H1 (cell line): ENCODE measurements around the gene DAP. TPM values are rescaled to one million over a fixed set of nuclear protein-coding genes. Genes with fewer than 3 reads are reported as not detected.

Experiments used
- CTCF ChIA-PET: fragments of 300-600 bp; sonication (Branson Sonifier 250); formaldehyde crosslinking; loops from one replicate; lab custom pipeline; 2021; ENCODE audit not compliant: partially characterized antibody; lab: Charles Lee
- POLR2A ChIA-PET: fragments of 300-600 bp; sonication (Branson Sonifier 250); formaldehyde crosslinking; loops from one replicate; lab custom pipeline; 2021; ENCODE audit warnings: inconsistent platforms; ENCODE audit not compliant: partially characterized antibody; lab: Charles Lee
- DNase-seq, 2 experiments: peaks; one replicate each; pipeline versions ENCODE4 v3.0.0 to v3.0.0-alpha.2; 2010 to 2022; ENCODE audit warnings: low spot score in 2 of 2, low read depth in 1 of 2, mixed read lengths in 1 of 2
- FAIRE-seq: peaks from 2 replicates; lab custom pipeline; 2011; peaks lifted over from hg19 to GRCh38; lab: Jason Lieb, UNC
- H2AFZ ChIP-seq: 2 replicates; pipeline ENCODE4 v1.8.1; 2012; ENCODE audit warnings: low read length, inconsistent platforms
- H2AK5ac ChIP-seq: 2 replicates; pipeline ENCODE4 v1.6.1; 2013; ENCODE audit warnings: low read depth, low read length
- H2BK120ac ChIP-seq: replicated peaks from 2 replicates; pipeline ENCODE3; 2013; ENCODE audit warnings: low read depth, low read length, inconsistent platforms
- H2BK12ac ChIP-seq: 2 replicates; pipeline ENCODE4 v1.6.1; 2013; ENCODE audit warnings: low read depth, low read length
- H2BK15ac ChIP-seq: 2 replicates; pipeline ENCODE4 v1.6.1; 2013; ENCODE audit warnings: low read length
- H2BK20ac ChIP-seq: 2 replicates; pipeline ENCODE4 v1.6.1; 2013; ENCODE audit warnings: low read length
- H2BK5ac ChIP-seq: 2 replicates; pipeline ENCODE4 v1.6.1; 2013; ENCODE audit warnings: low read depth, low read length
- H3K14ac ChIP-seq: 2 replicates; pipeline ENCODE4 v1.6.1; 2013; ENCODE audit warnings: inconsistent platforms; ENCODE audit not compliant: insufficient read length
- H3K18ac ChIP-seq: 2 replicates; pipeline ENCODE4 v1.6.1; 2013; ENCODE audit warnings: low read length; ENCODE audit errors: extremely low read depth
- H3K23ac ChIP-seq: 2 replicates; pipeline ENCODE4 v1.6.1; 2013; ENCODE audit warnings: inconsistent platforms; ENCODE audit not compliant: insufficient read length
- H3K23me2 ChIP-seq: 2 replicates; pipeline ENCODE4 v1.6.1; 2013; ENCODE audit warnings: low read depth, low read length
- H3K27ac ChIP-seq: 2 replicates; pipeline ENCODE4 v1.6.1; 2011; ENCODE audit warnings: low read depth, low read length, inconsistent platforms
- H3K27me3 ChIP-seq, 4 experiments: replicated peaks in 1 of 4; 1 replicate in 1 of 4; 2 replicates in 3 of 4; pipeline versions ENCODE4 v1.6.1 to v1.8.1; 2011 to 2013; ENCODE audit warnings: low read length in 3 of 4, mild to moderate bottlenecking in 3 of 4, inconsistent platforms in 2 of 4, mixed read lengths in 2 of 4, moderate library complexity in 1 of 4; ENCODE audit not compliant: control insufficient read depth in 3 of 4, insufficient read depth in 3 of 4; ENCODE audit errors: extremely low read depth in 1 of 4
- H3K36me3 ChIP-seq, 4 experiments: 2 replicates each; pipeline versions ENCODE4 v1.6.1 to v1.8.1; 2011 to 2013; ENCODE audit warnings: mild to moderate bottlenecking in 4 of 4, low read length in 3 of 4, moderate library complexity in 2 of 4, control low read depth in 1 of 4, inconsistent platforms in 1 of 4; ENCODE audit not compliant: insufficient read depth in 4 of 4, control insufficient read depth in 2 of 4
- H3K4ac ChIP-seq: replicated peaks from 2 replicates; pipeline ENCODE3; 2013; ENCODE audit warnings: low read length, low read depth, mixed read lengths, inconsistent platforms; ENCODE audit not compliant: insufficient read length
- H3K4me1 ChIP-seq, 4 experiments: replicated peaks in 1 of 4; 1 replicate in 1 of 4; 2 replicates in 3 of 4; pipeline versions ENCODE4 v1.6.1 to v1.8.1; 2011 to 2013; ENCODE audit warnings: low read length in 3 of 4, inconsistent platforms in 2 of 4, mixed read lengths in 1 of 4; ENCODE audit not compliant: insufficient read depth in 4 of 4, control insufficient read depth in 3 of 4
- H3K4me2 ChIP-seq, 2 experiments: 2 replicates each; pipeline versions ENCODE4 v1.6.1 to v1.8.1; 2011 to 2013; ENCODE audit warnings: low read depth in 2 of 2, low read length in 2 of 2, control low read depth in 1 of 2, inconsistent platforms in 1 of 2, mild to moderate bottlenecking in 1 of 2; ENCODE audit not compliant: insufficient read depth in 1 of 2
- H3K4me3 ChIP-seq, 4 experiments: fragments of 200-600, 300-600 bp in 1 of 4; sonication (generic), shearing (Covaris generic), sonication (Bioruptor Twin) in 1 of 4; 2 replicates each; pipeline versions ENCODE4 v1.5.1 to v1.8.1; 2011 to 2016; ENCODE audit warnings: low read length in 4 of 4, low read depth in 3 of 4, control low read depth in 2 of 4, inconsistent platforms in 2 of 4, mild to moderate bottlenecking in 2 of 4, mixed read lengths in 1 of 4, moderate library complexity in 1 of 4; ENCODE audit not compliant: insufficient read depth in 2 of 4; ENCODE audit errors: extremely low read depth in 1 of 4
- H3K56ac ChIP-seq: replicated peaks from 2 replicates; pipeline ENCODE3; 2013; ENCODE audit warnings: low read depth, mild to moderate bottlenecking, mixed read lengths, low read length, inconsistent platforms; ENCODE audit not compliant: insufficient read length
- H3K79me1 ChIP-seq: 2 replicates; pipeline ENCODE4 v1.6.1; 2013; ENCODE audit warnings: low read depth, low read length, control low read depth
- H3K79me2 ChIP-seq, 2 experiments: 2 replicates each; pipeline versions ENCODE4 v1.6.1 to v1.8.1; 2012 to 2013; ENCODE audit warnings: low read length in 2 of 2, mild to moderate bottlenecking in 2 of 2, inconsistent platforms in 1 of 2; ENCODE audit not compliant: insufficient read depth in 2 of 2, control insufficient read depth in 1 of 2
- H3K9ac ChIP-seq, 4 experiments: replicated peaks in 1 of 4; 1 replicate in 1 of 4; 2 replicates in 3 of 4; pipeline versions ENCODE4 v1.6.1 to v1.8.1; 2011 to 2013; ENCODE audit warnings: low read depth in 3 of 4, low read length in 3 of 4, control low read depth in 2 of 4, mild to moderate bottlenecking in 2 of 4, moderate library complexity in 2 of 4, inconsistent platforms in 1 of 4; ENCODE audit errors: extremely low read depth in 1 of 4
- H3K9me3 ChIP-seq, 2 experiments: 2 replicates each; pipeline versions ENCODE4 v1.6.1 to v1.8.1; 2012 to 2013; ENCODE audit warnings: mild to moderate bottlenecking in 2 of 2, moderate library complexity in 2 of 2, control low read depth in 1 of 2, inconsistent platforms in 1 of 2, low read depth in 1 of 2, low read length in 1 of 2, mixed read lengths in 1 of 2; ENCODE audit not compliant: insufficient read depth in 2 of 2
- H4K20me1 ChIP-seq, 2 experiments: replicated peaks in 1 of 2; 2 replicates each; pipeline versions ENCODE3 to v1.8.1; 2011 to 2013; ENCODE audit warnings: inconsistent platforms in 2 of 2, low read length in 2 of 2, mild to moderate bottlenecking in 1 of 2; ENCODE audit not compliant: insufficient read depth in 2 of 2, control insufficient read depth in 1 of 2
- H4K5ac ChIP-seq: 2 replicates; pipeline ENCODE4 v1.6.1; 2013; ENCODE audit warnings: low read length, low read depth, mixed read lengths, inconsistent platforms; ENCODE audit not compliant: insufficient read length
- H4K8ac ChIP-seq: 2 replicates; pipeline ENCODE4 v1.8.0; 2013; ENCODE audit warnings: mild to moderate bottlenecking, moderate library complexity, low read length, inconsistent platforms; ENCODE audit not compliant: insufficient read depth; ENCODE audit errors: extremely low read depth
- H4K91ac ChIP-seq: replicated peaks from 2 replicates; pipeline ENCODE3; 2013; ENCODE audit warnings: low read length, mixed read lengths, inconsistent platforms; ENCODE audit not compliant: insufficient read length
- ATF2 ChIP-seq: IDR thresholded peaks from 2 replicates; pipeline ENCODE4 v1.6.1; 2012; ENCODE audit warnings: low read length, inconsistent platforms
- ATF3 ChIP-seq: IDR thresholded peaks from 2 replicates; pipeline ENCODE4 v1.6.1; 2011; ENCODE audit warnings: low read depth, mild to moderate bottlenecking, low read length; ENCODE audit not compliant: insufficient read depth
- EP300 ChIP-seq, 2 experiments: IDR thresholded peaks; 1 replicate in 1 of 2; 2 replicates in 1 of 2; pipeline ENCODE4 v1.6.1; 2011 to 2012; ENCODE audit warnings: low read depth in 2 of 2, low read length in 2 of 2, mild to moderate bottlenecking in 2 of 2, borderline replicate concordance in 1 of 2, inconsistent platforms in 1 of 2, moderate library complexity in 1 of 2
- JUND ChIP-seq: IDR thresholded peaks from 2 replicates; pipeline ENCODE4 v1.6.1; 2011; ENCODE audit warnings: mild to moderate bottlenecking, improper control_type of control experiment, low read length
- KDM1A ChIP-seq: fragments of 200-600, 300-600 bp; sonication (generic); IDR thresholded peaks from 2 replicates; pipeline ENCODE4 v1.7.1; 2016; ENCODE audit warnings: mild to moderate bottlenecking, low read length, borderline replicate concordance
- SIX5 ChIP-seq: IDR thresholded peaks from 2 replicates; pipeline ENCODE4 v1.6.1; 2011; ENCODE audit warnings: mild to moderate bottlenecking, low read depth, low read length
- SUZ12 ChIP-seq: fragments of 200-600 bp; sonication (generic); IDR thresholded peaks from 2 replicates; pipeline ENCODE4 v1.6.1; 2012; ENCODE audit warnings: mild to moderate bottlenecking, inconsistent platforms, low read length, moderate library complexity, mixed read lengths
- WGBS, 2 experiments: shearing (Covaris generic) in 1 of 2; methylation state at CpG; one replicate each; pipeline versions ENCODE4 v1.1.6 to v1.1.7; 2013 to 2015; ENCODE audit warnings: low lambda C conversion rate in 2 of 2, mixed read lengths in 2 of 2, inconsistent platforms in 1 of 2, low coverage in 1 of 2, missing lambda C conversion rate in 1 of 2; ENCODE audit not compliant: insufficient replicate concordance in 2 of 2, insufficient coverage in 1 of 2, insufficient read length in 1 of 2; ENCODE audit errors: extremely low coverage in 1 of 2, missing lambda C conversion rate in 1 of 2; 5-methylcytosine and 5-hydroxymethylcytosine counted together
- polyA plus RNA-seq, 7 experiments: library from polyadenylated mRNA; depleted of rRNA in 3 of 7; stranded (reverse) in 5 of 7; unstranded in 2 of 7; fragments of >200 nt in 5 of 7; fragments of 200-250 nt in 2 of 7; gene quantifications; 1 replicate in 5 of 7; 2 replicates in 1 of 7; 4 replicates in 1 of 7; pipeline versions ENCODE4 v1.2.1 to v1.2.3, GENCODE V29; 2011 to 2013; ENCODE audit warnings: missing spikeins in 2 of 7, mixed read lengths in 2 of 7
- total RNA-seq: library from RNA; stranded (reverse); fragmentation: NEBNext Ultra II Directional; extraction: Animal tissue kit (Norgen Biotek cat#: 25700); gene quantifications from 2 replicates; pipeline ENCODE4 v1.2.1, GENCODE V29; 2021

DAP gene
- total and polyA plus RNA-seq, 2 of the 8 experiments (the other 6 are each of a cell fraction or from before 2014, with no cell fraction given): 26.2 to 44.4 TPM

- CTCF ChIA-PET: interaction anchor here (2.1 kb wide), 1 partner anchor 10 kb away, joined by 6 read pairs; no protein-coding TSS in a partner anchor
- TF ChIP-seq SUZ12 (no peak), SIX5 (no peak), EP300 (IDR thresholded peaks at IDR 0.05; ENCODE audit: borderline replicate concordance in 1 of 2, low read depth in 2 of 2, low read length in 2 of 2) (no peak), ATF3 (no peak), ATF2 (no peak), KDM1A (no peak), JUND (no peak)
- 88% methylated on average over 11 of the region's 11 CpGs; no CpG with 5 or more reads in 1 of the 2 experiments for WGBS, 2 experiments
These were observed 26.9 kb downstream of the DAP start for GRCh38 chr5:10734037-10734709.

More at GRCh38 chr5:10734037-10734709, 26.9 kb downstream of the DAP start:
- Histone ChIP-seq H3K9ac (no peak overlapping the region), H3K4me3 (no peak overlapping the region), H4K8ac (no peak overlapping the region), H4K5ac (no peak overlapping the region), H3K4me2 (no peak overlapping the region), H3K14ac (no peak overlapping the region), H3K36me3 (peaks cover 0 to 3% (median 0%) of the 10 kb centered on the region in 4 experiments; a peak in 3 of 8 replicates), H3K27me3 (no peaks in the 10 kb centered on the region), H3K9me3 (no peaks in the 10 kb centered on the region), H2BK5ac (no peak overlapping the region), H2BK12ac (no peak overlapping the region), H3K79me2 (no peaks in the 10 kb centered on the region), H3K18ac (no peak overlapping the region), H4K91ac (no peak overlapping the region), H2BK15ac (no peak overlapping the region), H3K4ac (no peak overlapping the region), H4K20me1 (peaks cover 0 to 1% of the 10 kb centered on the region in 2 experiments), H2BK20ac (no peak overlapping the region), H2AK5ac (no peak overlapping the region), H3K4me1 (no peaks in the 10 kb centered on the region), H2AFZ (no peak overlapping the region), H3K79me1 (no peaks in the 10 kb centered on the region; the same call in 1 of the 2 replicates), H3K56ac (no peak overlapping the region), H3K23ac (no peak overlapping the region), H3K23me2 (no peaks in the 10 kb centered on the region; the same call in 1 of the 2 replicates), H2BK120ac (no peak overlapping the region), H3K27ac (no peak overlapping the region)
- POLR2A ChIA-PET: interaction anchor here (1.6 kb wide), 1 partner anchor 9 kb away, joined by 3 read pairs; no protein-coding TSS in a partner anchor
- no peak for DNase-seq
- no peak for FAIRE-seq
